IMR-90 (cell line): ENCODE measurements around the gene BRMS1.

ENCODE experiments used
- BHLHE40 ChIP-seq: fragments of 150-350 bp; IDR thresholded peaks from 2 replicates; pipeline ENCODE4 v1.6.1; 2016; ENCODE audit warnings: mild to moderate bottlenecking, low read depth, low read length
- CEBPB ChIP-seq: IDR thresholded peaks from 2 replicates; pipeline ENCODE4 v1.6.1; 2012; ENCODE audit warnings: low read depth, low read length, improper control_type of control experiment

DNA sequence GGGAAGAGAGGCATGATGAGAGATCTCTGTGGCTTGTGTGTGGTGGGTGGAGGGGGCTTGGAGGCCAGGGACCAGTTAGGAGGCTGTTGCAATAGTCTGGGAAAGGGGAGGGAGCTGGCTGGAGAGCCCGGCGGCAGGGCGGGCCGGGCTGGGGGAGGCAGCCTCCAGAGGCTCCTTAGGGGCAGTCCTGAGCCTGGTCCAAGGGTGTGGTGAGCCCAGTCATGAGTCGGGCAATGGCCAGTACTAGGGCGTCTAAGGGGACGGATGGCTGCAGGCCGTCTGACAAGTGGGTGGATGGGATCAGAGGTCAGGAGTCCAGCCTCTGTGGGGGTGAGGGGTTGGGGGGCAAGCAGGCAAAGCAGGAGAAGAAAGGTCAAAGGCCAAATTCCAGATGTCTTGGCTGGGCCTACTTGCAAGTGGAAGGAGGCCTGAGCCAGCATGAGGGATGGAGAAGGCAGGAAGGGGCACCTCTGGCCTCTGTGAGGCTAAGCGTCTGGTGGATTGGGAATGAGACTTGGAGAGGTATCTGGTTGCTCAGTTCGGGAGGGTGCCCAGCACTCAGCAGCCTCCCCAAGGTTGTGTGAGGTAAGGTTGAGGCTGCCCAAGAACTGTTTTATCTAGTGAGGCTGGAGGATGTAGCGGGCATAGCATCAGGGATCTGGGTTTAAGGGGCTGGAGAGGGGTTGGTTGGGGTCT lies 22.0 kb downstream of the BRMS1 start:
- TF ChIP-seq BHLHE40 = no peak
- TF ChIP-seq CEBPB = no peak
